IPS DF 19.7 (cell line): ENCODE measurements around the gene AIP.
"Not testable (repeated sequence)": the region's sequence is repeated elsewhere in the genome, so short reads cannot be mapped to it uniquely, and the experiment has no call there.

ENCODE experiments used
- DNase-seq: peaks from one replicate; pipeline ENCODE4 v3.0.0-alpha.2; 2013; ENCODE audit warnings: low read depth, low spot score

AIP gene

GRCh38 chr11:67507242-67507863, 24.5 kb downstream of the AIP start:
- peak; percentile 73 for DNase-seq

- DNase-seq: peak; percentile 98
These were observed 25.1 kb downstream of the AIP start, which contains the start of gene CDK2AP2 for GRCh38 chr11:67507864-67508485. Gene CDK2AP2 (minus strand): TSS chr11:67508162. CDS start chr11:67508082, 80 bp downstream.

- DNase-seq: peak; percentile 50
These were observed 25.8 kb downstream of the AIP start for GRCh38 chr11:67508486-67509121.

- DNase-seq: no peak
These were observed 27.2 kb downstream of the AIP start for GRCh38 chr11:67510023-67510345.

GRCh38 chr11:67511558-67511957, 28.7 kb downstream of the AIP start:
- not testable (repeated sequence) for DNase-seq

- no peak for DNase-seq
These were observed 31.3 kb downstream of the AIP start for GRCh38 chr11:67514116-67514515.

- DNase-seq: no peak
These were observed 34.0 kb downstream of the AIP start for GRCh38 chr11:67516806-67517205.

- DNase-seq: no peak
These were observed 35.1 kb downstream of the AIP start for GRCh38 chr11:67517784-67518552.

- DNase-seq: no peak
These were observed 36.9 kb downstream of the AIP start for GRCh38 chr11:67519726-67520125.

GRCh38 chr11:67520856-67521824, 38.3 kb downstream of the AIP start:
- no peak for DNase-seq

- DNase-seq: no peak
These were observed 39.1 kb downstream of the AIP start for GRCh38 chr11:67521924-67522323.

- no peak for DNase-seq
These were observed 39.5 kb downstream of the AIP start for GRCh38 chr11:67522338-67522737.

- no peak for DNase-seq
These were observed 40.2 kb downstream of the AIP start, which contains the start of gene CABP2 for GRCh38 chr11:67522844-67523555. Gene CABP2 (minus strand): TSS chr11:67523446. CDS start chr11:67523326, 120 bp downstream.

- no peak for DNase-seq
These were observed 41.0 kb downstream of the AIP start for GRCh38 chr11:67523556-67524479.

GRCh38 chr11:67524480-67524808, 41.6 kb downstream of the AIP start:
- no peak for DNase-seq

- DNase-seq: no peak
These were observed 42.6 kb downstream of the AIP start for GRCh38 chr11:67525275-67525976.

GRCh38 chr11:67528376-67528775, 45.5 kb downstream of the AIP start:
- DNase-seq: no peak

GRCh38 chr11:67530282-67530592, 47.4 kb downstream of the AIP start:
- DNase-seq: no peak

GRCh38 chr11:67532889-67533288, 50.1 kb downstream of the AIP start:
- no peak for DNase-seq
